Chondrocyte (in vitro differentiated cells): ENCODE measurements around the gene DSCAML1. TPM values are rescaled to one million over a fixed set of nuclear protein-coding genes. Genes with fewer than 3 reads are reported as not detected.

Source experiments
- DNase-seq: peaks from one replicate; pipeline ENCODE4 v3.0.0; 2021; ENCODE audit warnings: mixed read lengths, low spot score
- H3K27ac Mint-ChIP-seq: one replicate; pipeline ENCODE4 v1.8.0; 2021; ENCODE audit warnings: mild to moderate bottlenecking, moderate library complexity, mixed read lengths; ENCODE audit not compliant: unreplicated experiment
- H3K27me3 Mint-ChIP-seq: 2 replicates; pipeline ENCODE4 v1.8.0; 2021; ENCODE audit warnings: low read depth, mixed read lengths
- H3K36me3 Mint-ChIP-seq: 2 replicates; pipeline ENCODE4 v1.8.0; 2021; ENCODE audit warnings: low read depth, mixed read lengths
- H3K4me1 Mint-ChIP-seq: 2 replicates; pipeline ENCODE4 v1.8.0; 2021; ENCODE audit warnings: low read depth, mild to moderate bottlenecking, mixed read lengths
- H3K4me3 Mint-ChIP-seq: one replicate; pipeline ENCODE4 v1.8.0; 2021; ENCODE audit warnings: mild to moderate bottlenecking, moderate library complexity, mixed read lengths; ENCODE audit not compliant: unreplicated experiment
- H3K9me3 Mint-ChIP-seq: 2 replicates; pipeline ENCODE4 v1.8.0; 2021; ENCODE audit warnings: low read depth, mixed read lengths
- total RNA-seq: library from RNA; stranded (reverse); gene quantifications from 3 replicates; pipeline ENCODE4 v1.2.1, GENCODE V29; 2021
- TF ChIP-seq, protein P1 (sequence below): fragments of 200-600 bp; sonication (generic); IDR thresholded peaks from 2 replicates; pipeline ENCODE4 v1.5.0; 2021; ENCODE audit warnings: antibody characterized with exemption, mild to moderate bottlenecking, moderate library complexity

Gene DSCAML1
- total RNA-seq, 1 donor from 2014 or later = not detected

DNA sequence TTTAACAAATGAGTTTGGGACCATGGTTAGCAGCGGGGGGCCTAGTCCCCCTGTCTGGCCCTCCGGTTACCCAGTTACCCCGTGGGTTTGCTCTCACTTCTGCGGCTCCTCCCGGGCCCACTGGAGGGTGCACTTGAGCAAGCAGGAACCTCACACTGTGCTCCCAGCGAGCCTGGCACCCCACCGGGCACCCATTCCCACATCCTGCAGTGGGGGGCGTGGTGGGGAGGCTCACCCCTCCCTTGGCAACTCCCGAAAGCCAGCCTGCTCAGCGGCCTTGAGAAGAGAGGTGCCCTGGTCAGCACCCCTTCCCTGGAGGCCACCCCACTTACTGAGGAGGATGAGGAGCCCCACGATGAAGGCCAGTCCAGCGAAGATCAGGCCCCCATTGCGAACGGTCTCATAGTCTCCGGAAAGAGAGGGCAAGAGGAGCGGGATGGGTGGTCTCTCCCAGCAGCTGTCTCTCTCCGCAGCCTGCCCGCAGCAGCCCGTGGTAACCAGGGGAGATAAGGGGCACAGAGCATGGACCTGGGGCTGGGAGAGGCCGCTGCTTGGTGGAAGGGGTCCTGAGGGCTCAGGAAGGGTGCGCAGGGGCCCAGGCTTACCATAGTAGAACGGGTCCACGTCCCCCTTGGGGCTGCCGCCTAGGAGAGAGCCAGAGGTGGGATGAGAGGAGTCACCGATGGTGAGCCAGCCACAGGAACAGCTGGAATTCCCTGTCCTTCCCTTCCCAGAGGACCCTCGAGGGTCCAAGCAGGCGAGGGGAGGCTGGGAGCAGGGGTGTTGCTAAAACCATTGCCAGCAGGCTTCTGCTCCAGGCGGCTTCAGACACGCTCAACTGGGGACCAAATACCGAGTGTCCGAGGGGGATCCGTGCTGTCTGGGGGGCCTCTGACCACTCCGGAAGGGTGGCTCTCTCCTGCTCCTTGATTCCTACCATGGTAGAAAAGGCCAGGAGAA is 25.3 kb upstream of the DSCAML1 start:
- Mint-ChIP-seq H3K9me3 (no peaks in the 10 kb centered on the region), H3K4me3 (no peak overlapping the region), H3K27ac (no peak overlapping the region), H3K4me1 (peaks cover 6% of the 10 kb centered on the region), H3K27me3 (no peaks in the 10 kb centered on the region), H3K36me3 (no peaks in the 10 kb centered on the region)
- TF ChIP-seq, protein P1, sequence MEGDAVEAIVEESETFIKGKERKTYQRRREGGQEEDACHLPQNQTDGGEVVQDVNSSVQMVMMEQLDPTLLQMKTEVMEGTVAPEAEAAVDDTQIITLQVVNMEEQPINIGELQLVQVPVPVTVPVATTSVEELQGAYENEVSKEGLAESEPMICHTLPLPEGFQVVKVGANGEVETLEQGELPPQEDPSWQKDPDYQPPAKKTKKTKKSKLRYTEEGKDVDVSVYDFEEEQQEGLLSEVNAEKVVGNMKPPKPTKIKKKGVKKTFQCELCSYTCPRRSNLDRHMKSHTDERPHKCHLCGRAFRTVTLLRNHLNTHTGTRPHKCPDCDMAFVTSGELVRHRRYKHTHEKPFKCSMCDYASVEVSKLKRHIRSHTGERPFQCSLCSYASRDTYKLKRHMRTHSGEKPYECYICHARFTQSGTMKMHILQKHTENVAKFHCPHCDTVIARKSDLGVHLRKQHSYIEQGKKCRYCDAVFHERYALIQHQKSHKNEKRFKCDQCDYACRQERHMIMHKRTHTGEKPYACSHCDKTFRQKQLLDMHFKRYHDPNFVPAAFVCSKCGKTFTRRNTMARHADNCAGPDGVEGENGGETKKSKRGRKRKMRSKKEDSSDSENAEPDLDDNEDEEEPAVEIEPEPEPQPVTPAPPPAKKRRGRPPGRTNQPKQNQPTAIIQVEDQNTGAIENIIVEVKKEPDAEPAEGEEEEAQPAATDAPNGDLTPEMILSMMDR = peak; percentile 73
- DNase-seq = peak; percentile 73

DNA sequence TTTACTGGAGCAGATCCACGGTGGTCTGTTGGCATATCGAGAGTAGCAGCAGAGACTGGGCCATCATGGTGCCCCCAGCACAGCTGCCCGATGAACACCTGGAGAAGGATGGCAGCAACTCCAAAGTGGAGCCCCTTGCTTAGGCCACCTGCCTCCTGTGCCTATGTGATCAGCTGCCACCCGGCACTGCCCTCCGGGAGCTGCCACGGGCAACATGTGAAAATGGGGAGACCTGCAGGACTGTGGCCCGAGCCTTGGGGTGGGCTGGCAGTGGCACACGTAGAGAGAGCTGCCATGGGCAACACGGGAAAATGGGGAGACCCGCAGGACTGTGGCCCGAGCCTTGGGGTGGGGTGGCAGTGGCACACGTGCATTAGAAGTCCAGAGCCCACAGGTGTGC is 24.4 kb upstream of the DSCAML1 start:
- no peak overlapping the region for H3K27ac Mint-ChIP-seq
- no peaks in the 10 kb centered on the region for H3K27me3 Mint-ChIP-seq
- peaks cover 7% of the 10 kb centered on the region for H3K4me1 Mint-ChIP-seq
- no peaks in the 10 kb centered on the region for H3K9me3 Mint-ChIP-seq
- no peak overlapping the region for H3K4me3 Mint-ChIP-seq
- DNase-seq = peak; percentile 80
- no peaks in the 10 kb centered on the region for H3K36me3 Mint-ChIP-seq
- TF ChIP-seq, protein P1 = no peak

DNA sequence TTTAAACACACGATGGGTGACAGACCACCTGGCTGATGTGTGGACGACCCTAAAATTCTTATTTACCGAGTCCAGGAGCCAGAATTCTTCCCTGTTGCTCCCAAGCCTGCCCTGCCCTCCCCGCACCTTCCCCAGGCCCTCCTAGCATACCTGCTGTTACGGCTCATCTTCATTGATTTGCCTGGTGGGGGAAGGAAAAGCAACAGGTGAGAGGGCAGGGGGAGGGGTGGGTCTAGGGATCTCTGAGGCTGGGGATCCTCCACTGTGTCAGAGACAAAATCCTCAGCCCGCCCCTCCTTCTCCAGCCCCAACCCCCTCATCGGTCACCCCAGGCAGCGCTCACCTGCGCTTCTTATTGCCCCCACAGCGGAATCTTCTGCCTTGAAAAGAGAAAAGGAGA is 23.5 kb upstream of the DSCAML1 start:
- Mint-ChIP-seq H3K4me1 (peaks cover 14% of the 10 kb centered on the region), H3K4me3 (no peak overlapping the region), H3K36me3 (no peaks in the 10 kb centered on the region), H3K27me3 (no peaks in the 10 kb centered on the region), H3K9me3 (no peaks in the 10 kb centered on the region), H3K27ac (no peak overlapping the region)
- peak; percentile 28 for DNase-seq
- TF ChIP-seq, protein P1 = no peak

DNA sequence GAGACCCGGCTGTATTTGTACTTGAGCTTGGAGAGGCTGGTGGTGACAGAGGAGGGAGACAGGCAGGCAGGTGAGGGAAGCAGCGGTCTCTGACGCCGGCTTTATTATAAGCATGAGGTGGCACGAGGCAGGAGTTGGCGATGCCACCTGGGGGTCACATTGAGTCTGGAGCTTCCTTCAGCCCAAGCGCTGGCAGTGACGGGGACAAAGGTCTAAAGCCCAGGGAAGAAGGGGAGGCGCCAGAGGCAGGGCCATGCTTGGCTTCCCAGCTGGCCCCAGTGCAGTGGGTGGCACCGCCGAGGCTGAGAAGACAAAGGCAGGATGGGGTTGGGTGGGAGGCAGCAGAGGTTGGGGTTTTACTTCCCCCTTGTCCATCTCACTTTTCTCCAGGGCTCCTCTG is 23.1 kb upstream of the DSCAML1 start:
- Mint-ChIP-seq H3K9me3 (no peaks in the 10 kb centered on the region), H3K36me3 (no peaks in the 10 kb centered on the region), H3K4me3 (no peak overlapping the region), H3K27ac (no peak overlapping the region), H3K27me3 (no peaks in the 10 kb centered on the region), H3K4me1 (peaks cover 14% of the 10 kb centered on the region)
- TF ChIP-seq, protein P1 = no peak
- peak; percentile 63 for DNase-seq

GRCh38 chr11:117819096-117820040 is 22.4 kb upstream of the DSCAML1 start:
- Mint-ChIP-seq H3K27me3 (no peaks in the 10 kb centered on the region), H3K9me3 (no peaks in the 10 kb centered on the region), H3K4me1 (peaks cover 14% of the 10 kb centered on the region), H3K4me3 (no peak overlapping the region), H3K27ac (no peak overlapping the region), H3K36me3 (no peaks in the 10 kb centered on the region)
- peak; percentile 76 for DNase-seq
- TF ChIP-seq, protein P1 = peak; percentile 79
